Mesendoderm (in vitro differentiated cells): ENCODE data around the gene GLIPR1.

Source experiments
- DNase-seq: peaks from one replicate; pipeline ENCODE4 v3.0.0; 2013
- H2AK5ac ChIP-seq: 2 replicates; pipeline ENCODE4 v1.6.1; 2013; ENCODE audit warnings: low read length, inconsistent platforms
- H2BK120ac ChIP-seq: 2 replicates; pipeline ENCODE4 v1.6.1; 2013; ENCODE audit warnings: low read depth, mild to moderate bottlenecking, low read length, moderate library complexity, mixed read lengths
- H2BK15ac ChIP-seq: replicated peaks from 2 replicates; pipeline ENCODE4 v1.6.1; 2013; ENCODE audit warnings: low read depth, mild to moderate bottlenecking, moderate library complexity
- H2BK5ac ChIP-seq: 2 replicates; pipeline ENCODE4 v1.6.1; 2013; ENCODE audit warnings: low read length, inconsistent platforms
- H3K18ac ChIP-seq: 2 replicates; pipeline ENCODE4 v1.6.1; 2013; ENCODE audit warnings: mild to moderate bottlenecking, low read length, mixed read lengths
- H3K23ac ChIP-seq: one replicate; pipeline ENCODE4 v1.6.1; 2013; ENCODE audit warnings: low read length
- H3K27ac ChIP-seq: 2 replicates; pipeline ENCODE4 v1.5.1; 2013; ENCODE audit warnings: low read depth, mild to moderate bottlenecking, inconsistent platforms, low read length, moderate library complexity
- H3K27me3 ChIP-seq: 2 replicates; pipeline ENCODE4 v1.6.1; 2013; ENCODE audit warnings: low read length, control low read depth, mild to moderate bottlenecking, inconsistent platforms; ENCODE audit not compliant: insufficient read depth, poor library complexity
- H3K36me3 ChIP-seq: 2 replicates; pipeline ENCODE4 v1.6.1; 2013; ENCODE audit warnings: low read length, inconsistent platforms; ENCODE audit not compliant: control insufficient read depth, insufficient read depth
- H3K4ac ChIP-seq: one replicate; pipeline ENCODE4 v1.6.1; 2013; ENCODE audit warnings: low read depth, mild to moderate bottlenecking, low read length, moderate library complexity
- H3K4me1 ChIP-seq: 2 replicates; pipeline ENCODE4 v1.6.1; 2013; ENCODE audit warnings: low read depth, low read length, inconsistent platforms; ENCODE audit not compliant: control insufficient read depth
- H3K4me2 ChIP-seq: 2 replicates; pipeline ENCODE4 v1.6.1; 2013; ENCODE audit warnings: low read length
- H3K4me3 ChIP-seq: 2 replicates; pipeline ENCODE4 v1.5.1; 2013; ENCODE audit warnings: mild to moderate bottlenecking, low read length
- H3K56ac ChIP-seq: one replicate; pipeline ENCODE4 v1.6.1; 2013; ENCODE audit warnings: low read length
- H3K79me1 ChIP-seq: 2 replicates; pipeline ENCODE4 v1.6.1; 2013; ENCODE audit warnings: low read length, inconsistent platforms
- H3K79me2 ChIP-seq: 2 replicates; pipeline ENCODE4 v1.6.1; 2013; ENCODE audit warnings: mild to moderate bottlenecking, low read length; ENCODE audit not compliant: control insufficient read depth, insufficient read depth
- H3K9ac ChIP-seq: 2 replicates; pipeline ENCODE4 v1.6.1; 2013; ENCODE audit warnings: low read length, inconsistent platforms
- H4K5ac ChIP-seq: one replicate; pipeline ENCODE4 v1.6.1; 2013; ENCODE audit warnings: low read length
- H4K8ac ChIP-seq: one replicate; pipeline ENCODE4 v1.6.1; 2013; ENCODE audit warnings: low read depth, mild to moderate bottlenecking, control low read depth, low read length, moderate library complexity
- WGBS: extraction: QIAGEN DNeasy Blood & Tissue Kit; methylation state at CpG from one replicate; pipeline ENCODE4 v1.1.7; 2013; ENCODE audit warnings: low lambda C conversion rate, missing lambda C conversion rate; ENCODE audit not compliant: insufficient coverage; ENCODE audit errors: extremely low coverage; 5-methylcytosine and 5-hydroxymethylcytosine counted together

Gene GLIPR1

DNA sequence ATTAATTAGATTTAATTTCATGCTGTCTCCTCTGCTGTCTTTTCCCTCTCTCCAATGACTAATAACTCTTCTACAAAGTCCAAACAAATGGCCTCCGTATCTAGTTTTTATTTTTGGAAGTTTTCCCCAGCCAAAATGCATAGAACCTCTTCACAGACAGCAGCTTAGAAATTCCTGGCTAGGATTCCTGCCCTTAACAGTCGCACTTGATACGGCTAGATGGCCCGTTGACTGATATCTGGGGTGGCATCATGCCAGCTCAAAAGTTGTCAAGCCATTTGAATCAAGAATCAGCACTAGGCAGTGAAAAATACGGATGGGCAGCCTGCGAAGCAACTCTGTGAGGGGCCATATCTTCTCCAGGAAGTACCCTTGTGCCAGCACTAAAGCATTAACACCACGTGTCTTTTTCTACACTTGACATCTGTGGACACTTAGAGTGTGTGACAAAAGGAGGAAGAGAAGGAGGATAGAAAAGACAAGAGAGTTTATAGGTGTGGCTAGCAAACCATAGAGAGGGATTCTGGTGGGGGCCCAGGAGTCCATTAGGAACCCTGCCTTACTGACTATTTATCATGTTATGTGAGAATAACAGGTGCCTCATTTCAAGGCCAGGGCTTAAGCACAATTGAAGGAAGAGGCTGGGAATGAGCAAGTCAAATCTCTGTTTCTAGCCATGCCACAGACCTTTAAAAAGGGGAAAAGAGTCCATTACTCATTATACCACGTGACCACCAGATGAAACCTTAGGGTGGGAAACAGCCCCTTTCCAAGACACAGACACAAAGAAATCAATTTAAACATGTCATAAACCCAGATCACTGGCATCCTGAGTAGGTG, 70.1 kb downstream of the GLIPR1 start:
- Histone ChIP-seq H3K36me3 (no peaks in the 10 kb centered on the region), H3K18ac (no peak overlapping the region), H3K4me3 (no peak overlapping the region), H3K79me2 (no peaks in the 10 kb centered on the region), H2BK120ac (no peak overlapping the region), H2AK5ac (no peak overlapping the region), H3K79me1 (no peaks in the 10 kb centered on the region), H3K9ac (no peak overlapping the region), H3K4me2 (no peak overlapping the region), H4K8ac (no peak overlapping the region), H3K23ac (no peak overlapping the region), H2BK15ac (no peak overlapping the region), H3K4ac (no peak overlapping the region), H3K4me1 (peaks cover 4% of the 10 kb centered on the region), H2BK5ac (no peak overlapping the region), H3K27ac (no peak overlapping the region), H4K5ac (no peak overlapping the region), H3K27me3 (no peaks in the 10 kb centered on the region), H3K56ac (no peak overlapping the region)
- no peak for DNase-seq
- no CpG with 5 or more reads among the region's 8 CpGs for WGBS

DNA sequence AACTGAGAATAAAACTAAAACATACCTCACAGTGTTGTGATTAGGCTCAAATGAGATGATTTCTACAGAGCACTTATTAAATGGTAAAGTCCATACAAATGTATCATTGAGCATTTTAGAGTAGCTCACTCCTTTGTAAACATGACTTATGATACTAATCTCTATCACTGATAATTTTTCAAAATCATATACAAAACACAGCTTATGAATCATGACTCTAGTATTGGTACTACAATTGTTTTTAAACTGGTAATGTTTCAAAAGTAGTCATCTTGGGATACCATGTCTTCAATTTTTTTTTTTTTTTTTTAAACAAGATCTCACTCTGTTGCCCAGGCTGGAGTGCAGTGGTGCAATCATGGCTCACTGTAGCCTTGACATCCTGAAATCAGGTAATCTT, 70.9 kb downstream of the GLIPR1 start:
- H3K79me1 ChIP-seq = no peaks in the 10 kb centered on the region
- H3K23ac ChIP-seq = no peak overlapping the region
- no peak overlapping the region for H3K4ac ChIP-seq
- no peak overlapping the region for H2BK5ac ChIP-seq
- peaks cover 4% of the 10 kb centered on the region for H3K4me1 ChIP-seq
- DNase-seq = no peak
- H3K27ac ChIP-seq = no peak overlapping the region
- H2BK120ac ChIP-seq = no peak overlapping the region
- no peak overlapping the region for H3K4me3 ChIP-seq
- no peak overlapping the region for H3K9ac ChIP-seq
- no peak overlapping the region for H2AK5ac ChIP-seq
- H3K4me2 ChIP-seq = no peak overlapping the region
- H3K56ac ChIP-seq = no peak overlapping the region
- H3K18ac ChIP-seq = peak overlapping the region; percentile 14
- no peaks in the 10 kb centered on the region for H3K36me3 ChIP-seq
- no peaks in the 10 kb centered on the region for H3K79me2 ChIP-seq
- H2BK15ac ChIP-seq = peak overlapping the region; percentile 57
- no peak overlapping the region for H4K8ac ChIP-seq
- no peak overlapping the region for H4K5ac ChIP-seq
- no peaks in the 10 kb centered on the region for H3K27me3 ChIP-seq

DNA sequence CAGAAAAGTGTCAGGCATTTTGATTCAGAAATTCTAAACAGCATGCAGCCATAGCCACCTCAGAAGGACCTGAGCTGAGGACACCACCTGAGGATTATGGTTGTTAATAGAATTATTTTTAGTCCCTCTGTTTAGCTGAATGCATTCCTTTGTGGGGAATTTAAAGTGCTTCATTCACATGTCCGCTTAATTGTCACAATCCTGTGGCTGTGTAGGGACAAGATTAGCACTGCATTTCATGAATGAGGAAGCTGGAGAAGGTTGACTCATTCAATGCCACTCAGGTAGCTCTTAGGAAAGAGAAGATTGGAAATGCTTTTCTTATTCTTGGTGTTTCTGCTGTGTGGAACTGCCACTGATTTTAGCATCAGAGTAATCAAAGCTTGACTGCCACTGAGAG, 72.8 kb downstream of the GLIPR1 start:
- H3K4me1 ChIP-seq = peaks cover 4% of the 10 kb centered on the region
- H3K18ac ChIP-seq = peak overlapping the region; percentile 75
- H3K79me2 ChIP-seq = no peaks in the 10 kb centered on the region
- peak overlapping the region; percentile 31 for H3K56ac ChIP-seq
- H2AK5ac ChIP-seq = no peak overlapping the region
- peak overlapping the region; percentile 92 for H2BK15ac ChIP-seq
- no CpG with 5 or more reads among the region's 1 CpG for WGBS
- H3K27me3 ChIP-seq = no peaks in the 10 kb centered on the region
- no peak overlapping the region for H3K4me3 ChIP-seq
- H3K9ac ChIP-seq = no peak overlapping the region
- H4K5ac ChIP-seq = no peak overlapping the region
- no peak overlapping the region for H3K23ac ChIP-seq
- no peak overlapping the region for H4K8ac ChIP-seq
- no peak overlapping the region for H2BK5ac ChIP-seq
- H3K4ac ChIP-seq = no peak overlapping the region
- peak overlapping the region; percentile 34 for H3K27ac ChIP-seq
- H3K4me2 ChIP-seq = no peak overlapping the region
- peak; percentile 86 for DNase-seq
- peak overlapping the region; percentile 88 for H2BK120ac ChIP-seq
- no peaks in the 10 kb centered on the region for H3K36me3 ChIP-seq
- no peaks in the 10 kb centered on the region for H3K79me1 ChIP-seq
